DOHH2 (cell line): ENCODE measurements around the gene SEC63.
"Not testable (repeated sequence)": the region's sequence is repeated elsewhere in the genome, so short reads cannot be mapped to it uniquely, and the experiment has no call there.

ENCODE experiments used
- H3F3A ChIP-seq: fragments of 200-600 bp; sonication (generic), shearing (Covaris generic); 2 replicates; pipeline ENCODE4 v1.6.0; 2016; ENCODE audit warnings: antibody characterized with exemption, mild to moderate bottlenecking; ENCODE audit not compliant: control insufficient read depth, insufficient read depth
- H3K27ac ChIP-seq: fragments of 200-600 bp; sonication (generic); 2 replicates; pipeline ENCODE4 v1.5.1; 2014; ENCODE audit warnings: low read depth, mild to moderate bottlenecking, low read length, moderate library complexity
- H3K27me3 ChIP-seq: fragments of 200-600 bp; sonication (generic); 2 replicates; pipeline ENCODE4 v1.6.1; 2014; ENCODE audit warnings: mild to moderate bottlenecking, low read length, mixed read lengths; ENCODE audit not compliant: control insufficient read depth
- H3K36me3 ChIP-seq: fragments of 200-600 bp; sonication (generic); 2 replicates; pipeline ENCODE4 v1.6.1; 2014; ENCODE audit warnings: mild to moderate bottlenecking, low read length, moderate library complexity, mixed read lengths; ENCODE audit not compliant: control insufficient read depth
- H3K4me1 ChIP-seq: fragments of 200-600 bp; sonication (generic); 2 replicates; pipeline ENCODE4 v1.6.1; 2014; ENCODE audit warnings: mild to moderate bottlenecking, low read length, mixed read lengths; ENCODE audit not compliant: control insufficient read depth
- H3K4me2 ChIP-seq: fragments of 200-600 bp; sonication (generic); 2 replicates; pipeline ENCODE4 v1.6.0; 2014; ENCODE audit warnings: mild to moderate bottlenecking, low read length, moderate library complexity
- H3K4me3 ChIP-seq: fragments of 200-600 bp; sonication (generic); 2 replicates; pipeline ENCODE4 v1.5.1; 2014; ENCODE audit warnings: mild to moderate bottlenecking, low read length, mixed read lengths
- H3K79me2 ChIP-seq: fragments of 200-600 bp; sonication (generic); 2 replicates; pipeline ENCODE4 v1.6.1; 2014; ENCODE audit warnings: mild to moderate bottlenecking, low read length, mixed read lengths; ENCODE audit not compliant: control insufficient read depth
- H3K9me2 ChIP-seq: fragments of 200-600 bp; sonication (generic); replicated peaks from 2 replicates; pipeline ENCODE4 v1.6.1; 2014; ENCODE audit warnings: mild to moderate bottlenecking, low read length, mixed read lengths; ENCODE audit not compliant: control insufficient read depth
- H3K9me3 ChIP-seq: fragments of 200-600 bp; sonication (generic); 2 replicates; pipeline ENCODE4 v1.6.1; 2014; ENCODE audit warnings: antibody characterized with exemption, low read length, mixed read lengths; ENCODE audit not compliant: control insufficient read depth, insufficient read depth
- H4K20me1 ChIP-seq: fragments of 200-600 bp; sonication (generic); 2 replicates; pipeline ENCODE4 v1.6.0; 2014; ENCODE audit warnings: low read depth, mild to moderate bottlenecking, antibody characterized with exemption, low read length, moderate library complexity; ENCODE audit not compliant: control insufficient read depth, insufficient read depth
- CTCF ChIP-seq: fragments of 200-600 bp; sonication (generic); IDR thresholded peaks from one replicate; pipeline ENCODE4 v1.5.1; 2014; ENCODE audit warnings: antibody characterized with exemption, mild to moderate bottlenecking, low read depth, low read length; ENCODE audit not compliant: poor library complexity, severe bottlenecking
- EZH2phosphoT487 ChIP-seq: fragments of 200-600 bp; sonication (generic); IDR thresholded peaks from 2 replicates; pipeline ENCODE4 v1.6.1; 2017; ENCODE audit warnings: borderline replicate concordance, mild to moderate bottlenecking, antibody characterized with exemption, low read length, moderate library complexity, mixed read lengths

The SEC63 gene

GRCh38 chr6:107932580-107932979, 25.4 kb downstream of the SEC63 start:
- H3F3A ChIP-seq: no peaks in the 10 kb centered on the region
- H3K9me2 ChIP-seq: no peaks in the 10 kb centered on the region
- H3K79me2 ChIP-seq: peaks cover 74% of the 10 kb centered on the region
- H3K27ac ChIP-seq: no peak overlapping the region
- TF ChIP-seq EZH2phosphoT487 (no peak), CTCF (no peak)
- H4K20me1 ChIP-seq: 0 out of 2 replicates have a peak, but pooled peaks cover 4% of the 10 kb centered on the region
- H3K4me1 ChIP-seq: no peaks in the 10 kb centered on the region
- H3K36me3 ChIP-seq: peaks cover 19% of the 10 kb centered on the region
- no peaks in the 10 kb centered on the region for H3K27me3 ChIP-seq
- H3K9me3 ChIP-seq: no peaks in the 10 kb centered on the region
- no peak overlapping the region for H3K4me3 ChIP-seq
- H3K4me2 ChIP-seq: no peak overlapping the region

GRCh38 chr6:107931894-107932293, 26.1 kb downstream of the SEC63 start:
- peaks cover 67% of the 10 kb centered on the region for H3K79me2 ChIP-seq
- no peaks in the 10 kb centered on the region for H3K9me3 ChIP-seq

GRCh38 chr6:107928984-107929383, 29.0 kb downstream of the SEC63 start:
- Histone ChIP-seq H3K36me3 (peaks cover 31% of the 10 kb centered on the region), H3K79me2 (peaks cover 73% of the 10 kb centered on the region), H3F3A (no peaks in the 10 kb centered on the region), H3K27ac (no peak overlapping the region), H3K9me3 (no peaks in the 10 kb centered on the region), H3K27me3 (no peaks in the 10 kb centered on the region), H3K4me2 (no peak overlapping the region), H4K20me1 (no peaks in the 10 kb centered on the region), H3K9me2 (no peaks in the 10 kb centered on the region), H3K4me1 (no peaks in the 10 kb centered on the region), H3K4me3 (no peak overlapping the region)
- TF ChIP-seq EZH2phosphoT487 (no peak), CTCF (no peak)

More at GRCh38 chr6:107931894-107932293, 26.1 kb downstream of the SEC63 start:
- Histone ChIP-seq H3K9me2 (no peaks in the 10 kb centered on the region), H3K4me3 (no peak overlapping the region), H4K20me1 (0 out of 2 replicates have a peak, but pooled peaks cover 4% of the 10 kb centered on the region), H3K4me2 (no peak overlapping the region), H3K4me1 (no peaks in the 10 kb centered on the region), H3K36me3 (peaks cover 22% of the 10 kb centered on the region), H3K27ac (no peak overlapping the region), H3F3A (no peaks in the 10 kb centered on the region), H3K27me3 (no peaks in the 10 kb centered on the region)
- TF ChIP-seq EZH2phosphoT487: no peak
- no peak for TF ChIP-seq CTCF

- peaks cover 63% of the 10 kb centered on the region for H3K79me2 ChIP-seq
- H3K9me3 ChIP-seq, H3K4me2 ChIP-seq, H3K4me3 ChIP-seq, H3K9me2 ChIP-seq, H4K20me1 ChIP-seq, H3K27me3 ChIP-seq, H3K27ac ChIP-seq, H3K4me1 ChIP-seq, H3F3A ChIP-seq: not testable (repeated sequence)
- H3K36me3 ChIP-seq: peaks cover 41% of the 10 kb centered on the region
Measured at GRCh38 chr6:107926697-107927544, 31.1 kb downstream of the SEC63 start.
